ENCODE measurements around the gene HOXB5. TPM values are rescaled to one million over a fixed set of nuclear protein-coding genes. Genes with fewer than 3 reads are reported as not detected.

HOXB5 gene
- total and polyA plus RNA-seq, 2 experiments from 2014 or later: 0.27 to 4.4 TPM

DNA sequence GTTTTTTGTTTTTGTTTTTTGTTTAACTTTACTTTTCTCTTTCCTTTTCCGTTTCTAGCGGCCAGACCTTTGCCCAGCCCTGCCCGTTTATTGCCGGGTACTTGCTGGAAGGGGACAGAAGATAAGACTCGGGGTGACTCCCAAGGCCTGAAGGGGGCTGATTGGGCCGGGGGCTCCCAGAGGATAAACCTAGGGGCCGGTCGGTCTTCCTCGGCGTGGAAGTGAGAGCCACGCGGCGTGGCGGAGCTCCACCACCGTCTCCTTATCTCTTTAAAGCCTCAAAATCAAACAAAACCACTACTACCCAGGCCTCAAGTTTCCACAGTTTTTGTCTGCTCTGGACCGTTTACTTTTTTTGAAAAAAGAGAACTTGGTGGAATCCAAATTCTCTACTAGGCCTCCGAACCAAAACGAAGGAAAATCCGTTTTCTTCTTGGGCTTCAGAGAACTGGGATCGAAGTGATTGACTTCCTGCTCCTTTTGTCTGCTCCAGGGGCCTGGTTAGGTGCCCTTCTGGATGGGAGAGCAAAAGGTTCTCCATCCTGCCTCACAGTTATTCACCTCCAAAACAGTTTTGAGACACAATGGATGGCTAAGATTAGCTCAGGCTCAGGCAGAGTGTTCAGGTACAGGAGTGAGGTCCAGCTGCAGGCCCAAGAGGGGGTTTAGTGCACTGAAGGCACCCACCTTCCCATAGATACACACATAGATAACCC lies 41.1 kb upstream of the HOXB5 start:
- no peaks in the 10 kb centered on the region for H3K9me3 ChIP-seq (ENCODE audit: low read depth)
- H3K9me2 ChIP-seq (replicated peaks; ENCODE audit: insufficient read depth): no peaks in the 10 kb centered on the region
- no peak overlapping the region for H3K4me3 ChIP-seq
- WGBS (ENCODE audit: low lambda C conversion rate, missing lambda C conversion rate): 35% methylated on average over 20 of the region's 20 CpGs
- peaks cover 98% of the 10 kb centered on the region for H3K27me3 ChIP-seq
- peak overlapping the region; percentile 64 for H3K4me2 ChIP-seq
- no peaks in the 10 kb centered on the region for H3K36me3 ChIP-seq (replicated peaks; ENCODE audit: insufficient read depth, low read depth)
- H3K27ac ChIP-seq: no peak overlapping the region
- TF ChIP-seq EZH2 (IDR thresholded peaks at IDR 0.05; ENCODE audit: borderline replicate concordance): no peak
- DNase-seq (ENCODE audit: low spot score): no peak
- H3K79me2 ChIP-seq: no peaks in the 10 kb centered on the region
- no peaks in the 10 kb centered on the region for H3K4me1 ChIP-seq (ENCODE audit: insufficient read depth)
- H2AFZ ChIP-seq: no peak overlapping the region
- H4K20me1 ChIP-seq (ENCODE audit: insufficient read depth, poor library complexity, severe bottlenecking): no peaks in the 10 kb centered on the region

DNA sequence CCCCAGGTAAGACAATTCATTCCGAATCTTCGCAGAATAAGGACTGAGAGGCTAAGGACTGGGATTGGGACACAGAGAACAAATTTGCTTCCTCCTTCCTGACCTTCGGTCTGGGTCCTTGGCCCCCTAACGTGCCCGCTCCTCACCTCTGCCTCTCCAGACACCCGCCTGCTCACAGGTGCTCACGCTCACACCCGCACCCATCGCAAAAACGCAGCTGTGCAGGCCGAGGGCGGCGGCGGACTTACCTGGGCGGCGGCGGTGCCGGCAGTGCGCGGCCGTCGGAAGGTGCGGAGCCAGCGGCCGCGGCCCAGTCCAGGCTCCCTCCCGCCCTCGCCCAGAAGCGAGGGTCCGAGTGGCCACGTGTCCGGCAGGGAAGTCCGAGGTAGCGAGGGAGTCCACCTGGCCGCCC lies 39.7 kb upstream of the HOXB5 start:
- H3K4me2 ChIP-seq: peak overlapping the region; percentile 64
- peak overlapping the region; percentile 60 for H2AFZ ChIP-seq
- WGBS (ENCODE audit: low lambda C conversion rate, missing lambda C conversion rate): 15% methylated on average over 29 of the region's 35 CpGs
- H3K27ac ChIP-seq: no peak overlapping the region
- H3K27me3 ChIP-seq: peaks cover 98% of the 10 kb centered on the region
- H3K79me2 ChIP-seq: no peaks in the 10 kb centered on the region
- H3K9me2 ChIP-seq (replicated peaks; ENCODE audit: insufficient read depth): no peaks in the 10 kb centered on the region
- TF ChIP-seq EZH2 (IDR thresholded peaks at IDR 0.05; ENCODE audit: borderline replicate concordance): peak; percentile 90
- TF ChIP-seq, protein P1, sequence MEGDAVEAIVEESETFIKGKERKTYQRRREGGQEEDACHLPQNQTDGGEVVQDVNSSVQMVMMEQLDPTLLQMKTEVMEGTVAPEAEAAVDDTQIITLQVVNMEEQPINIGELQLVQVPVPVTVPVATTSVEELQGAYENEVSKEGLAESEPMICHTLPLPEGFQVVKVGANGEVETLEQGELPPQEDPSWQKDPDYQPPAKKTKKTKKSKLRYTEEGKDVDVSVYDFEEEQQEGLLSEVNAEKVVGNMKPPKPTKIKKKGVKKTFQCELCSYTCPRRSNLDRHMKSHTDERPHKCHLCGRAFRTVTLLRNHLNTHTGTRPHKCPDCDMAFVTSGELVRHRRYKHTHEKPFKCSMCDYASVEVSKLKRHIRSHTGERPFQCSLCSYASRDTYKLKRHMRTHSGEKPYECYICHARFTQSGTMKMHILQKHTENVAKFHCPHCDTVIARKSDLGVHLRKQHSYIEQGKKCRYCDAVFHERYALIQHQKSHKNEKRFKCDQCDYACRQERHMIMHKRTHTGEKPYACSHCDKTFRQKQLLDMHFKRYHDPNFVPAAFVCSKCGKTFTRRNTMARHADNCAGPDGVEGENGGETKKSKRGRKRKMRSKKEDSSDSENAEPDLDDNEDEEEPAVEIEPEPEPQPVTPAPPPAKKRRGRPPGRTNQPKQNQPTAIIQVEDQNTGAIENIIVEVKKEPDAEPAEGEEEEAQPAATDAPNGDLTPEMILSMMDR (IDR thresholded peaks at IDR 0.05; ENCODE audit: poor library complexity): no peak
- no peak for DNase-seq (ENCODE audit: low spot score)
- H3K4me1 ChIP-seq (ENCODE audit: insufficient read depth): no peaks in the 10 kb centered on the region
- H3K36me3 ChIP-seq (replicated peaks; ENCODE audit: insufficient read depth, low read depth): no peaks in the 10 kb centered on the region
- no peaks in the 10 kb centered on the region for H3K9me3 ChIP-seq (ENCODE audit: low read depth)
- no peak overlapping the region for H3K4me3 ChIP-seq
- H4K20me1 ChIP-seq (ENCODE audit: insufficient read depth, poor library complexity, severe bottlenecking): no peaks in the 10 kb centered on the region

DNA sequence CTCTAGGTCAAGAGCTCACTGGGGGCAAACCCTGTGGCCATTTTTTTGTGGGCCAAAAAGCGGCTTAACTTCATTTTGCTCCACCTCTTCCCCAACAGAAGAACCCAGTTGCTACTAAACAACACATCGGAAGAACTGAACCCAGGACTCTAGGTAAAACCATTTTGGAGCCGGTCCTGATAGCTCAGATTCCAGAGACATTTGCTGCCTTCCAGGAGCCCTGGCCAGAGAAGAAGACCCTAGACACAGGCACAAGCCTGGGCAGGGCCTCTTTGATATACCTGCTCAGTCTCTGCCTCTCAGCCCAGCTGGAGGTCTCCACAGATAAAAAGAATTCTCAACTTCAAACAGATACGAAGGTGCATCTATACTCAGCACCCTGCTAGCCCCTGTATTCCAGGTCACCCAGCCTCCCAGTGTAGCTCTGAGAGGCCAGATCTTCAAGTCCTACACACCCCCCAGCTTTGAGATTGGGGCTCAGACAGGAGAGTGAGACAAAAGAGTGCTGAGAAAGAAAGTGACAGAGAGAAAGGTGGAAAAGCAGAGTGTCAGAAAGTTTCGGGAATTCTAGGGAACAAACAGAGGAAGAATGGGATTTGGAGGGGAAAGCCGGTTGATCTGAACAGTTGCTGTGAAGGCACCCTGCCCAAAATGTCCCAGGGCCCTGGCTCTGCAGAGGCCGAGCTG lies 39.1 kb upstream of the HOXB5 start:
- Histone ChIP-seq H3K27ac (no peak overlapping the region), H3K9me2 (replicated peaks; ENCODE audit: insufficient read depth) (no peaks in the 10 kb centered on the region), H3K4me1 (ENCODE audit: insufficient read depth) (no peaks in the 10 kb centered on the region), H3K4me2 (no peak overlapping the region), H3K79me2 (no peaks in the 10 kb centered on the region), H2AFZ (peak overlapping the region; percentile 60), H4K20me1 (ENCODE audit: insufficient read depth, poor library complexity, severe bottlenecking) (no peaks in the 10 kb centered on the region), H3K9me3 (ENCODE audit: low read depth) (no peaks in the 10 kb centered on the region), H3K36me3 (replicated peaks; ENCODE audit: insufficient read depth, low read depth) (no peaks in the 10 kb centered on the region), H3K27me3 (peaks cover 98% of the 10 kb centered on the region), H3K4me3 (no peak overlapping the region)
- 32% methylated on average over 7 of the region's 7 CpGs for WGBS (ENCODE audit: low lambda C conversion rate, missing lambda C conversion rate)
- TF ChIP-seq EZH2phosphoT487 (IDR thresholded peaks at IDR 0.05; ENCODE audit: low read depth, severe bottlenecking, unreplicated experiment): no peak
- TF ChIP-seq EZH2 (IDR thresholded peaks at IDR 0.05; ENCODE audit: borderline replicate concordance): peak; percentile 8
- DNase-seq (ENCODE audit: low spot score): no peak

DNA sequence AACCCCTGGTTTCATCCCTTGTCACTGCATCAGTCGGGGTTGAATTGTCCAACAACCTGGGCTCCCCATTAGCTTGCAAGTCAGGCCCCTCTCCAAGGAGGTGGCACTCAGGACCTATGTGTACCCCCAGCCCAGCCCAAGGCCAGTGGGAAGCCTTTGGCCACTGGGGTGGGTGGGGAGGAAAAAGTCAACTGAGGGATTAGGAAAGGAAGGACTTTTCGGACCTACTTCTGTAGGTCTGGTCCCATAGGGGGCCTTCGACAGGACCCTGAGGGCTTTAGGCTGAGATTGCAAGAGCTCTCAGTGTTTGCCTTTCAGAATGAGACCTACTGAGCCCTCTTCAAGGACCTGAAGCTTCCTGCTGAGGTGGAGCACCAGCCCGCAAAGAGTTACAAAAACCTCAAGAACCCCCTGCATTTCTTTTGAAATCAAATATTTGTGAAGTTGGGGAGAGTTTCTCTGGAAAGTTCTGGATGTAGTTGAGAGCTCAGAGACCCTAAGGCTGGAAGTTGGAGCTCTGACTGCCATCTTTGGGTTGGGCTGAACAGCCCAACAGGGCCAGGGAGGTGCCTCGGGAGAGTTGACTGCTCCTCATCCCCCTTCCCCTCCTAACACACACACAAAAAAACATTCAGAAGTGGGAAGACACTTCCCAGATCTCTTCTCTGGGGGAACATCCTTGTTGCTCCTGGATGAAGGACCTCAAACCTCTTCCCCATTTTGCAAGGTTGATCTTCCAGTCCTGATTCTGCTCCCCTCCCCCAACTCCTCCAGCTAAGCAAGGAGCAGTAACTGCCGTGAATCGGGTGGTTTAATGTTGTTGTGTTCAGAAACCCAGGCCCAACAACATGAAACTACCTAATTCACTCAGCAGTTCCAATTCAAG lies 38.4 kb upstream of the HOXB5 start:
- no peak overlapping the region for H3K4me3 ChIP-seq
- no peak for DNase-seq (ENCODE audit: low spot score)

More for the DNA sequence above, 38.4 kb upstream of the HOXB5 start:
- Histone ChIP-seq H3K9me2 (replicated peaks; ENCODE audit: insufficient read depth) (no peaks in the 10 kb centered on the region), H4K20me1 (ENCODE audit: insufficient read depth, poor library complexity, severe bottlenecking) (no peaks in the 10 kb centered on the region), H2AFZ (no peak overlapping the region), H3K27ac (no peak overlapping the region), H3K27me3 (peaks cover 98% of the 10 kb centered on the region), H3K9me3 (ENCODE audit: low read depth) (no peaks in the 10 kb centered on the region), H3K4me1 (ENCODE audit: insufficient read depth) (no peaks in the 10 kb centered on the region), H3K36me3 (replicated peaks; ENCODE audit: insufficient read depth, low read depth) (no peaks in the 10 kb centered on the region), H3K4me2 (no peak overlapping the region), H3K79me2 (no peaks in the 10 kb centered on the region)
- no peak for TF ChIP-seq EZH2 (IDR thresholded peaks at IDR 0.05; ENCODE audit: borderline replicate concordance)
- TF ChIP-seq, protein P1 (IDR thresholded peaks at IDR 0.05; ENCODE audit: poor library complexity): no peak
- TF ChIP-seq EZH2phosphoT487 (IDR thresholded peaks at IDR 0.05; ENCODE audit: low read depth, severe bottlenecking, unreplicated experiment): no peak
- WGBS (ENCODE audit: low lambda C conversion rate, missing lambda C conversion rate): 37% methylated on average over 7 of the region's 7 CpGs
